HL-60/S4 treated with phorbol 12-myristate 13-acetate at 8.2 ng/mL for 4 days and 3 days (cell line): ENCODE measurements around the gene SIVA1.

Experiments used
- in situ Hi-C: fragments of 300-500 bp; cut with MboI; formaldehyde crosslinking; loops from 2 replicates; pipeline ENCODE4 v1.15.0; 2022; ENCODE audit warnings: low sequenced_read_pairs

Gene SIVA1

DNA sequence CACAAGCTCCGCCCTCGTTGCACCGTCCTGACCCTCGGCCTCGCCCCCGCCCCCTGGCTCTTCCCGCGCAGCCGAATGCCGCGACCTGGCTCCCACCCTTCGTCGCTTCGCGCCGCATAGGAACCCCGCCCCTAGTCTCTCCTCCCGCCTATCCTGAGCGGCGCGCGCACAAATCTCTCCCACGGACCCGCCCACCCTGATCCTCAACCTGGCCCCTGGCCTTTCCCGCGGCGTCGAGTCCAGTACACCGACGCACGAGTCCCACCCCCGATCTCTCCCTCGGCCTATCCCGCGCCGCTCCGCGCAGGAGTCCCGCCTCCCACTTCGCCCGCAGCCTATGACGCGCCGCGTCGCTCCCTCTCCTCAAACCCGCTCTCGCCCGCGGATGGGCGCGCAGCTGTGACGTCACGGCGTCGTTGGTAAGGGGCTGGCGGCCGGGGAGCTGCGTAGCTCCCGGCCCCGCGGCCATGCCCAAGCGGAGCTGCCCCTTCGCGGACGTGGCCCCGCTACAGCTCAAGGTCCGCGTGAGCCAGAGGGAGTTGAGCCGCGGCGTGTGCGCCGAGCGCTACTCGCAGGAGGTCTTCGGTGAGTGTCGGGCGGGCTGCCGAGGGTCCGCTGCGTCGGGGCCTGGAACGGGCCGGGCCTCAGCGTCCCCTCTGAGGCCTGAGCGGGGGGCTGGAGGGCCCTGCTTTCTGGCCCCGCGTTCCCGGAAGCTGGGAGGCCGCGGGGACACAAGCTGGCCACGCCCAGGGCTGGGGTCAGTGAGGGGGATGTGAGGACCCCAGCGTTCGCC lies at the start of gene SIVA1:
TSS of gene SIVA1 (plus strand) at position 413 of the 793 bp plus-strand sequence. CDS start at position 468, 55 bp downstream.
- in situ Hi-C loops = no loop called here

GRCh38 chr14:104703269-104703668 lies 49.7 kb upstream of the SIVA1 start:
- in situ Hi-C loops = no loop called here

DNA sequence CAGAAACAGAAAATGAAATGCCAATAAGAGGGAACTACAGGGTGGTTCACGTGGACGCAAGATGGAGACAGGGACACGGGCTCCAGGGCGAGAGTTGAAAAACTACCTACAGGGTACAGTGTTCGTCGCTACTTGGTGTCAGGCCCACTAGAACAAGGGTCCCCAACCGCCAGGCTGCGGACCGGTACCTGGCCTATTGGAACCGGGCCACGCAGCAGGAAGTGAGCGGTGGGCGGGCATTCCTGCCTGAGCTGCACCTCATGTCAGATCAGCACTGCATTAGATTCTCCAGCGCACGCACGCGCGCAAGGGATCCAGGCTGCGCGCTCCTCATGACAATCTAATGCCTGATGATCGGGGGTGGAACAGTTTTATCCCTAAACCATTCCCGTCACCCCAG lies 48.7 kb upstream of the SIVA1 start:
- in situ Hi-C loops = no loop called here

GRCh38 chr14:104705340-104706047 lies 47.5 kb upstream of the SIVA1 start:
- in situ Hi-C loops = no loop called here

DNA sequence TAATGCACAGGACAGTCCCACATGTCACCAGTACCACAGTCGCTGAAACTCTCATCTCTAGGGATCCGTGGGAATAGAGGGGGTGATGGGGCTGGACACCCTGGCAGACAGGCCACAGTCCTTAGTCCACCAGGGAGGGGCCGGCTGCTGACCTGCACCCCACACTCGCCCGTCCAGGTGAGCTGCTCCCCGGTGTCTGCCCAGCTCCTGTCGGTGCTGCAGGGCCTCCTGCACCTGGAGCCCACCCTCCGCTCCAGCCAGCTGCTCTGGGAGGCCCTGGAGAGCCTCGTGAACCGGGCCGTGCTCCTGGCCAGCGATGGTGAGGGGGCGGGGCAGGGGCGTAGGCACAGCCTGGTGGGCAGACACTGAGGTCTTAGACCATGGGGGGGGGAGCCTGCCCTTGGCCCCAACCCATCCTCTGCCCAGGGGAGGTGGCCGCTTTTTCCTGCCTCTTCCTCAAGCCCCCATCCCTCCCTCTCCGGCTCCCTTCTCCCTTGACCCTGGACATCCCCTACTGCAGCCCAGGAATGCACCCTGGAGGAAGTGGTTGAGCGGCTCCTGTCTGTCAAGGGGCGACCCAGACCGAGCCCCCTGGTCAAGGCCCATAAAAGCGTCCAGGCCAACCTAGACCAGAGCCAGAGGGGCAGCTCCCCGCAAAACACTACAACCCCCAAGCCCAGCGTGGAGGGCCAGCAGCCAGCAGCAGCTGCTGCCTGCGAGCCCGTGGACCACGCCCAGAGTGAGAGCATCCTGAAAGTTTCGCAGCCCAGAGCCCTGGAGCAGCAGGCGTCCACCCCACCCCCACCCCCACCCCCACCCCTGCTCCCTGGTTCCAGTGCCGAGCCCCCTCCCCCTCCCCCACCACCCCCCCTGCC lies 46.0 kb upstream of the SIVA1 start:
- in situ Hi-C loops = no loop called here

DNA sequence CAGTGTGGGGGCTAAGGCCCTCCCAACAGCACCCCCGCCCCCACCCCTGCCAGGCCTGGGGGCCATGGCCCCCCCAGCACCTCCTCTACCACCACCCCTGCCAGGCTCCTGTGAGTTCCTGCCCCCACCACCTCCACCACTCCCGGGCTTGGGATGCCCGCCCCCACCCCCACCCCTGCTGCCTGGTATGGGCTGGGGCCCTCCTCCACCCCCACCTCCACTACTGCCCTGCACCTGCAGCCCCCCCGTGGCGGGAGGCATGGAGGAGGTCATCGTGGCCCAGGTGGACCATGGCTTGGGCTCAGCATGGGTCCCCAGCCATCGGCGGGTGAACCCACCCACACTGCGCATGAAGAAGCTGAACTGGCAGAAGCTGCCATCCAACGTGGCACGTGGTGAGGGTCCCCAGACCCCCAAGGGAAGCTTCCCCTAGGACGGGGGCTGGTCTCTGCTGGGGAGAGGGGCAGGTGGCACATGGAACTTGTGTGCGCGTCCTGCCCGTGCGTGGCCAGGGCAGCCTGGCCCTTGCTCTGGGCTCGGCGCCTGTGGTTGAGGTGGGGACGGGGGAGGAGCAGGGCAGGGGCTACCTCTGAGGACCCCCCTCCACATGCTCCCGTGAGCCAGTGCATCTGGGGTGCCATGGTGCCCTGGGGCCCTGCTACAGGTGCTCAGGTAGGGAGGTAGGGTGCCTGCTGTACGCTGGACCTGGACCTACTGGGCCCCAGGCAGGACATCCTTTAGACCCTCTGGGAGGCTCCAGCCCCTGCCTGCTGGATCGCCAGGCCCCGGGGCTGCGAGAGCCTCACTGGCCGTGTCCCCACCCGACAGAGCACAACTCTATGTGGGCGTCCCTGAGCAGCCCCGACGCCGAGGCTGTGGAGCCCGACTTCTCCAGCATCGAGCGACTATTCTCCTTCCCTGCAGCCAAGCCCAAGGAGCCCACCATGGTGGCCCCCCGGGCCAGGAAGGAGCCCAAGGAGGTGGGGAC lies 45.0 kb upstream of the SIVA1 start:
- in situ Hi-C loops = no loop called here

DNA sequence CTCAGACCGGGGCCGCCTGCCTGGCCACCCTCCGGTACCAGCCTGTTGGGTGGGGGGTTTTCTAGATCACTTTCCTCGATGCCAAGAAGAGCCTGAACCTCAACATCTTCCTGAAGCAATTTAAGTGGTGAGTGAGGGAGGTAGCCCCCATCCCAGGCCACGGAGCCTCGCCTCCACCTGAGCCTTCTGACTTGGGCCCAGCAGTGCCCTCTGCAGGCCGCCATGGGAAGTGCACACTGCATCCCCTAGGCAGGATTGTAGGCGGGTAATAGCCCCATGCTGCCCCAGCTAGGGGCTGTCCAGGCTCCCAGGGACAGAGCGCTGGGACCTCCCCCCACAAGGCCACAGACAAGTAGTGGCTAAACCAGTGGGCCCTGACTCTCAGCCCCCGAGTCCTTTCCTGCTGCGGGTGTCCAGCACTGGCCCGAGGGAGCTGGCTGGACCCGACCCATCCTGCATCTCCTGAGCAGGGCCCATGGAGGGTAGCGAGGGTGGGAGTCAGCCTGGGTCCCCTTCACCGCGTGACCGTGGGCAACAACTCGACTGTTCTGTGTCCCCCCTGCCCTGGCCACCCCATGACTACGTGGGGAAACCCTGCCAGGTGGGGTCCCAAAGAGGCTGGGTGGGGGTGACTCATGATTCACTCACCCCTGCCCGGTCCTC lies 44.2 kb upstream of the SIVA1 start:
- in situ Hi-C loops = no loop called here

GRCh38 chr14:104709387-104710039 lies 43.4 kb upstream of the SIVA1 start:
- in situ Hi-C loops = no loop called here

- in situ Hi-C loops = no loop called here
Measured at GRCh38 chr14:104710071-104710735, 42.7 kb upstream of the SIVA1 start.

DNA sequence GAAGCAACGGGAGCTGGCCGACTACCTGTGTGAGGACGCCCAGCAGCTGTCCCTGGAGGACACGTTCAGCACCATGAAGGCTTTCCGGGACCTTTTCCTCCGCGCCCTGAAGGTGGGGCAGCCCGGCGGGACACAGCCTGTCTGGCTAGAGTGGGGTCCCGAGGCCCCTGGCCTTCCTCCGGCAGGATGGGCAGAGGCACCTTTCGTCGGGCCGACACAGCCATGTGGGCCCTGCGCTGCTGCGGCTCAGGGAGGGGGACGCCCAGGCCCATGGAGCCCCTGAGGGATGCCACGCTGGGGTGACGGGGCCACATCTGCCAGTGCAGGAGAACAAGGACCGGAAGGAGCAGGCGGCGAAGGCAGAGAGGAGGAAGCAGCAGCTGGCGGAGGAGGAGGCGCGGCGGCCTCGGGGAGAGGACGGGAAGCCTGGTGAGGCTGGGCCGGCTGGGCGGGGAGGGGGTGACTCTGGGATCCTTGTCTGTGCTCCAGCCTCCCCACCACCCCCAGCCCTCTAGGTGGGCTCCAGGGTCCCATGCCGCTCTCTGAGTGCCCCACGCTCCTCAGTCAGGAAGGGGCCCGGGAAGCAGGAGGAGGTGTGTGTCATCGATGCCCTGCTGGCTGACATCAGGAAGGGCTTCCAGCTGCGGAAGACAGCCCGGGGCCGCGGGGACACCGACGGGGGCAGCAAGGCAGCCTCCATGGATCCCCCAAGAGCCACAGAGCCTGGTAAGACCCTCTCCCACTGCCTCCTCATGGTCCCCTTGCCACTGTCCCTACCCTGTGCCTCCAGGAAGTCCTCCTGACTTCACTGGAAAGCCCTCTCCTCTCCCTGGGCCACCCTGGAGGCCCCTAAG lies 39.8 kb upstream of the SIVA1 start:
- in situ Hi-C loops = no loop called here

GRCh38 chr14:104714066-104714465 lies 38.9 kb upstream of the SIVA1 start:
- in situ Hi-C loops = no loop called here

- in situ Hi-C loops = no loop called here
Measured at GRCh38 chr14:104714681-104715080, 38.3 kb upstream of the SIVA1 start.

- in situ Hi-C loops = no loop called here
Measured at GRCh38 chr14:104715416-104715815, 37.5 kb upstream of the SIVA1 start.

- in situ Hi-C loops = no loop called here
Measured at GRCh38 chr14:104715871-104716270, 37.1 kb upstream of the SIVA1 start.

DNA sequence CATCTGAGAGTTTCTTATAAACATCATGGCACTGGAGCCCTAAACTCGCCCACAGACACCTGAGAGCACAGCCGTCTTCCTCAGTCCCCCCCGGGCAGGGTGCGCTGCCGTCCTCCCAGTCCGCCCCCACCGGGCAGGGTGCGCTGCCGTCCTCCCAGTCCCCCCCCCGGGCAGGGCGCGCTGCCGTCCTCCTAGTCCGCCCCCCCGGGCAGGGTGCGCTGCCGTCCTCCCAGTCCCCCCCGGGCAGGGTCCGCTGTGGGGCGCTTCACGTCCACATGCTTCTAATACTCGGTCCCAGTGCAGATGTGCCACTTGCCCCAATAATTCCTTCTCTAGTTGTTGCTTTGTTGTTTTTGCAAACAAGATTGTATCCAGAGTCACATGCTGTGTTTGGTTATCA lies 35.8 kb upstream of the SIVA1 start:
- in situ Hi-C loops = no loop called here

DNA sequence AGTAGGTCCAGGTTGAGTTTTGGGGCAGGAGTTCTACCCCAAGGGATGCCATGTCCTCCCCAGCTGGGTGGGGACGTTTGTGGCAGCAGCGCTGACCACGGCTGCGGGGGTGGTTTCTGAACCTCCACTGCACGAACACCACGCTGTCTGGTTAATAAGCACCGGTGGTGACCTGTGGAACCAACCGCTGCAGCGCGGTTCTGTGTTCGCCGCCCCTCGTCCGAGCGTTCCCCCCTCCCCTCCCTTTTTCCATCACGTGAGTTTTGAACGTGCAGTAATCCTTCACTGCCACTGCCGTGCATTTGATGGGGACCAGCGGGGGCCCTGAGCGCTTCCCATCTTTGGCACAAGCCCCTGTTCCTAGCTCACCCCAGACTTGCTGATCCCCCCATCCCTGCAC lies 35.3 kb upstream of the SIVA1 start:
- in situ Hi-C loops = no loop called here

DNA sequence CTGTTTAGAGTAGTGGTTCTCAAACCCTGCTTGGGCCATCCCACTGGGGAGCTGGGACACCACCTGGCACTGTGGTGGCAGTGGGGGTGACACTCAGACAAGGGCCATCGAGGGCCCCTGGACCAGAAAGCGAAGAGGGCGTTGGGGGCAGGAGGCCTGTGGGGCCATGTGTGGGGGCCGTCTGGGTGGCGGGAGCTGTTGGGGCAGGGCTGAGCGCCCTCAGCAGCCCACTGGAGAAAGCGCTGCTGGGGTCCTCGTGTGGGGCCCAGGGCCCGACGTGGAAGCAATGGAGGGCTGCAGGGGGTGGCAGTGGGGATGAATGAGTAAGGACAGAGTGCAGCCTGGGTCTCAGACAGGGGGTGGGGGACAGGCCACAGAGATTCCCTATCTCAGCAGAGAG lies 34.8 kb upstream of the SIVA1 start:
- in situ Hi-C loops = no loop called here

DNA sequence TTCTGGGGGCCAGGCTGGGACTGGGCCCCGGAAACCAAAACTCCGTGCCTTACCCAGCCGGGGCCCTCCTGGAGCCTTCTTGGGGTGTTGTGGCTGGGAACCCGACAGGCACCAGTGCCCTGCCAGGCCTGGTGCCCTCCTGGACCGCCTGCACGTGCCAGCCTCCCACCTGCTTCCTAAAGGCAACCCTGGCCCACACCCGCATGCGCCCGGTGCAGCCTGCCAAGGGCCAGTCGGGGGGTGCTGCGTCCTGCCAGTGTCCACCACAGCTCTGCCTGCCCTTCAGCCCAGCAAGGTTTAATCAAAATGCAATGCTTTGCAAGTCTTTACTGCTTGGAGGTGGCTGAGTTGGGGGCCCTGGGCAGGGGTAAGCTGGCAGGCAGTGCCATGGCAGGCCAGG lies 34.1 kb upstream of the SIVA1 start:
- in situ Hi-C loops = no loop called here
